ENCODE data around the gene EXD1. TPM values are rescaled to one million over a fixed set of nuclear protein-coding genes. Genes with fewer than 3 reads are reported as not detected.

Gene EXD1
- total RNA-seq, 2 donors from 2014 or later, result not detected

- no peaks in the 10 kb centered on the region for H3K4me1 ChIP-seq (ENCODE audit: control insufficient read depth in 1 of 2, low read depth in 2 of 2)
- H3K36me3 ChIP-seq, result no peaks in the 10 kb centered on the region
- no peaks in the 10 kb centered on the region for H3K9me3 ChIP-seq
- DNase-seq (ENCODE audit: low spot score) (no peak), ATAC-seq (ENCODE audit: insufficient number of reproducible peaks, low FRiP score, low read depth) (no peak)
- no peak overlapping the region for H3K4me3 ChIP-seq
- H3K27ac ChIP-seq, result no peak overlapping the region
- no peaks in the 10 kb centered on the region for H3K27me3 ChIP-seq (replicated peaks; ENCODE audit: insufficient read depth)
- no peak for TF ChIP-seq CTCF (IDR thresholded peaks at IDR 0.05)
These were observed 22.7 kb downstream of the EXD1 start for GRCh38 chr15:41207687-41208448.

- DNase-seq (ENCODE audit: low spot score) (no peak), ATAC-seq (ENCODE audit: insufficient number of reproducible peaks, low FRiP score, low read depth) (no peak)
- H3K36me3 ChIP-seq, result no peaks in the 10 kb centered on the region
- H3K27me3 ChIP-seq (replicated peaks; ENCODE audit: insufficient read depth), result no peaks in the 10 kb centered on the region
- TF ChIP-seq CTCF (IDR thresholded peaks at IDR 0.05), result no peak
- no peaks in the 10 kb centered on the region for H3K4me1 ChIP-seq (ENCODE audit: control insufficient read depth in 1 of 2, low read depth in 2 of 2)
- no peak overlapping the region for H3K27ac ChIP-seq
- no peak overlapping the region for H3K4me3 ChIP-seq
- H3K9me3 ChIP-seq, result no peaks in the 10 kb centered on the region
These were observed 25.2 kb downstream of the EXD1 start for GRCh38 chr15:41205315-41205714.

GRCh38 chr15:41203395-41203794 is 27.2 kb downstream of the EXD1 start:
- H3K4me1 ChIP-seq (ENCODE audit: control insufficient read depth in 1 of 2, low read depth in 2 of 2), result no peaks in the 10 kb centered on the region
- H3K27me3 ChIP-seq (replicated peaks; ENCODE audit: insufficient read depth), result no peaks in the 10 kb centered on the region
- H3K9me3 ChIP-seq, result no peaks in the 10 kb centered on the region
- H3K27ac ChIP-seq, result no peak overlapping the region
- ATAC-seq (ENCODE audit: insufficient number of reproducible peaks, low FRiP score, low read depth) (no peak), DNase-seq (ENCODE audit: low spot score) (no peak)
- H3K36me3 ChIP-seq, result no peaks in the 10 kb centered on the region
- TF ChIP-seq CTCF (IDR thresholded peaks at IDR 0.05), result no peak
- H3K4me3 ChIP-seq, result no peak overlapping the region

- ATAC-seq (ENCODE audit: insufficient number of reproducible peaks, low FRiP score, low read depth), result no peak
- TF ChIP-seq CTCF (IDR thresholded peaks at IDR 0.05), result no peak
These were observed 31.1 kb downstream of the EXD1 start for GRCh38 chr15:41199470-41199869.

GRCh38 chr15:41194444-41194843 is 36.1 kb downstream of the EXD1 start:
- H3K27ac ChIP-seq, result no peak overlapping the region
- H3K4me3 ChIP-seq, result no peak overlapping the region
- H3K36me3 ChIP-seq, result no peaks in the 10 kb centered on the region
- no peak for TF ChIP-seq CTCF (IDR thresholded peaks at IDR 0.05)
- no peaks in the 10 kb centered on the region for H3K4me1 ChIP-seq (ENCODE audit: control insufficient read depth in 1 of 2, low read depth in 2 of 2)
- H3K27me3 ChIP-seq (replicated peaks; ENCODE audit: insufficient read depth), result no peaks in the 10 kb centered on the region
- no peak for DNase-seq (ENCODE audit: low spot score)
- ATAC-seq (ENCODE audit: insufficient number of reproducible peaks, low FRiP score, low read depth), result no peak
- no peaks in the 10 kb centered on the region for H3K9me3 ChIP-seq

More at GRCh38 chr15:41199470-41199869, 31.1 kb downstream of the EXD1 start:
- Histone ChIP-seq H3K9me3 (no peaks in the 10 kb centered on the region), H3K36me3 (no peaks in the 10 kb centered on the region), H3K27me3 (replicated peaks; ENCODE audit: insufficient read depth) (no peaks in the 10 kb centered on the region), H3K4me3 (no peak overlapping the region), H3K4me1 (ENCODE audit: control insufficient read depth in 1 of 2, low read depth in 2 of 2) (no peaks in the 10 kb centered on the region), H3K27ac (no peak overlapping the region)
- no peak for DNase-seq (ENCODE audit: low spot score)

Data from thoracic aorta (tissue), 2 donors.